HT1080 (cell line): ENCODE measurements around the gene GDAP1L1. TPM values are rescaled to one million over a fixed set of nuclear protein-coding genes. Genes with fewer than 3 reads are reported as not detected.
"Not testable (repeated sequence)": the region's sequence is repeated elsewhere in the genome, so short reads cannot be mapped to it uniquely, and the experiment has no call there.

ENCODE experiments used
- DNase-seq: peaks from one replicate; pipeline ENCODE4 v3.0.0-alpha.2; 2015; ENCODE audit warnings: low read depth
- total RNA-seq: library from RNA; depleted of rRNA; stranded (reverse); fragments of >200 nt; shearing (Covaris generic); gene quantifications from 2 replicates; pipeline ENCODE4 v1.2.3, GENCODE V29; 2014; rRNA removed

The GDAP1L1 gene
- total RNA-seq, 1 experiment from 2014 or later = not detected

DNA sequence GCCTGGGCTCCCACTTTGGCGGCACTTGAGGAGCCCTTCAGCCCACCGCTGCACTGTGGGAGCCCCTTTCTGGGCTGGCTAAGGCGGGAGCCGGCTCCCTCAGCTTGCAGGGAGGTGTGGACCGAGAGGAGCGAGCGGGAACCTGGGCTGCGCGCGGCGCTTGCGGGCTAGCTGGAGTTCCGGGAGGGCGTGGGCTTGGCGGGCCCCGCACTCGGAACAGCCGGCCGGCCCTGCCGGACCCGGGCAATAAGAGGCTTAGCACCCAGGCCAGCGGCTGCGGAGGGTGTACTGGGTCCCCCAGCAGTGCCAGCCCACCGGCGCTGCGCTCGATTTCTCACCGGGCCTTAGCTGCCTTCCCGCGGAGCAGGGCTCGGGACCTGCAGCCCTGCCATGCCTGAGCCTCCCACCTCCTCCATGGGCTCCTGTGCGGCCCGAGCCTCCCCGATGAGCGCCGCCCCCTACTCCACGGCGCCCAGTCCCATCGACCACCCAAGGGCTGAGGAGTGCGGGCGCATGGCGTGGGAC, 52.0 kb downstream of the GDAP1L1 start:
- DNase-seq = not testable (repeated sequence)

DNA sequence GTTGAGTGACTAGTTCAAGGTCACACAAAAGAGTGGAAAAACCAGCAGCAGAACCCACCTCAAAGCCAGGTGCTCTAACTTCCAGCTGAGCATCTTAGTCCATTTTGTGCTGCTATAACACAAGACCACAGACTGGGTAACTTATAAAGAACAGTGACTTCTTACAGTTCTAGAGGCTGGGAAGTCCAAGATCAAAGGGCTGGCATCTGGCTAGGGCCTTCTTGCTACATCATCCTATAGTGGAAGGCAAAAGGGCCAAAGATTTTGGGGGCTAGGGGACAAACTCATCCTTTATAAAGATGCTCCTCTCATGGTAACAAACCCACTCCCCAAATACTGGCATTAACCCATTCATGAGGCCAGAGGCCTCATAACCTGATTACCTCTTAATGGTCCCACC, 54.2 kb downstream of the GDAP1L1 start:
- no peak for DNase-seq

DNA sequence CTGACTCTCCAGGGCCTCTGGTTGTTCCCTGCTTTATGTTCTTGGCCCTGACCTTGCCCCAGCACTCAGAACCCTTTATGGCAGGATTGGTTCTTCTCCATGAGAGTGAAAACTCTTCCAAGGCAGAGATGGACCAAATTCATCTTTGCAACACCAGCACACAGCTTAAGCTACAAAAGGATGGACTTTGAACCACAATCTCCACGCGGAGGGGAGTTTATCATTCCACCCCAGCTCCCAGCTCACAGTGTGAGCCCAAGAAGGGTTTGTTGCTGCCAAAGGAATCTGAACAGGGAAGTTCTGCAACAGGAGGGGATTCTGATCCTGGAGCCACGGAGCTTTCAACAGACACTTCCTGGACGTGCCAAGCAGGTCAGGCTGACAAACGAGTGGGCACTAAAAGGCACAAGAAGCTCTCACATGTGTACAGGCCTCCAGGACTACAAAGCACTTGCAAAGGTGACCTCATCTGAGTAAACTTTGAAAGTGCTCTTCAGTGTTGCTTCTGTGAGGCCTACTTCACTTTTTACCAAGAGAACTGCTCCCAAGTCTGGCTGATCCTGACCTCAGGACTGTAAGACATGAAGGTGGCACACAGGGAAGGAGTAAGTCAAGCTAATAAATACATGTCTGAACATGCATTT, 55.0 kb downstream of the GDAP1L1 start:
- no peak for DNase-seq

DNA sequence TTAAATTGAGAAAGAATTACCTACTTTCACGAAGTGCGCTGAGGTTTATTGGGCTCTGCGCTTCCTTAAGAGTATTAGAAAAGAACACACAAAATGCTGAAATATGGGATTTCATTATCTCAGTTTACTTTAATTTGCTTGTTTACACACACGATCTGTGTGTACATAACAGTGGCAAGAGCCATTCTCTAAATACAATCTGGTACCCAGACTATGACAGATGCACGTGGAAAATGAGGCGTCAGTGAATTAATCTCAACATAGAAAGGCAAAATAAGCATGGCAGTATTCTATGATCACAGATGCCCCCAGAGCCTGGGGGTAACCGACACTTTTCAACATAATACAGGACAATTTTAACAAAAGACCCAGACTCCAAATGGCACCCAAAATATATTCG, 55.6 kb downstream of the GDAP1L1 start:
- no peak for DNase-seq

DNA sequence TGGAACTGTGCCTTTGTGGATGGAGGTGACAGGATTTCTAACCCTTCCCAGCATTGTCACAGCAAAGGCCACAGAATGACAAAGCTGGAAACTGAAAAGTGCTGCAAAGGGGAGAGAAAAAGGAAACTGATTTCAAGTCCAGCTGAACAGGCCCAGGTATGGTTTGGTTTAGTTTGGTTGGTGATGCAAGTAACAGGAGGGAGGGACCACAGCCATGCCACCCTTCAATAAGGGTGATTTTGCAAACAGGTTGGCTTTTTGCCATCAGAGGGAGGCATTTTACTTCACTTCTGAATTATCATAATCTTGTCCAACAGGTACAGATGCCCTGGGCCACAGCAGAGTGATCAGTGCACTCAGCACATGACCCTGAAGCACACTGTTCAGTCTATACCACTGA, 57.3 kb downstream of the GDAP1L1 start:
- DNase-seq = no peak

DNA sequence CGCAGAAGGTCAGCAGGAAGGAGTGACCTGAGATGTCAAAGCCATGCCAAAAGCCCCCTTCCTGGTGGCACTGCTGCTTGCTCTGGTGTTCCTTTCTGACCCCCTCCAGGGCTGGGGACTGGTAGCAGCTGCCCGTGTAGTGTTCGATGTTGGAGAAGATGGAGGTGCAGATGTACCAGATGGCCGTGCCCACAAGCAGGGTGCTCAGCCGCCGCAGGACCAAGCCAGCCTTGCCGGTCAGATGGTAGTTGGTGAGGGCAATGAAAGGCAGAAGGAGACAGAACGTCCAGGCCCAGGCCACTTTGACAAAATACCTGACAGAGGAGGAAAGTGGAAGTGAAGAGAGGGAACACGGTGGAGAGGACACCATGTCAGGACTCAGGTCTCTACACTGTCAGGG, 59.8 kb downstream of the GDAP1L1 start:
- no peak for DNase-seq

DNA sequence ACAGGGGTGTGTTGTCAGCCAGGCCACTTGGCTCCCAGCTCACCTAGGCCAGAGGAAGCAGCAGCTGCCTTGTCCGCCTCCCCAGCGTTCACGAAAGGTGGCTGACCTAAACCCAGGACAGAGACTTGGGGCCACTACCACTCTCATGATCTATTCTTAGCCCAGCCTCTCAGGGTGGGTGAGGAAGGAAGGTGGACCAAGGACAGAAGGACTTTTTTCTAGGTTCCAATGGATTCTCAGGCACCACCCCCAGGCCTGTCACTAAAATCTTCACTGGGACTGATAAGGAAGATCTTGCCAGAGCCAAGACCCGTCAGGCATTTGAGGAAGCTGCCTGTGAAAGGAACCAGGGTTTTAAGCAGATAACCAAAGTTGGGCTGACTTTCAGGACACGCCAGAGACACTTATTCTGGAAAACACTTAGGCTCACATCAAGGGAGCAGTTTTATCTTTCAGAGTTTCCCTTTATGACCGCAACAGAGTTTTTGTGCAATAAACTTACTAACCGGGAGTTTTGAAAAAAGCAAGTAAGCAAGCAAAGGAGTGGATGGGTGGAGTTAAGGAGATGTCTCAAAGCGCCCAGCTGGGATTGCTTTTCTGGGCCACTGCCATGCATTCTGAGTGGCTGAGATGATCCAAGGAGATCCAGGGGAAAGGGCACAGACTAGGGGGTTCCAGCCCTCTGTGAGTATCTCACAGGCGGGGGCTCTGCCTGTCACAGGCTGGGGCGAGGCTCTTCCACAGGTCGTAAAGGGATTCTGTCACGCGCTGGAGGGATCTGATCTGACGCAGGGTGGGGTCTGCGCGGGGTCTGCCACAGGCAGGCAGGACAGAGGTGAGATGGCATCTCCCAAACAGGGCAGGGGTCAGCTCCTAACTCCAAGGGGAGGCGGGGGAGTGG, 62.9 kb downstream of the GDAP1L1 start:
- DNase-seq = no peak

DNA sequence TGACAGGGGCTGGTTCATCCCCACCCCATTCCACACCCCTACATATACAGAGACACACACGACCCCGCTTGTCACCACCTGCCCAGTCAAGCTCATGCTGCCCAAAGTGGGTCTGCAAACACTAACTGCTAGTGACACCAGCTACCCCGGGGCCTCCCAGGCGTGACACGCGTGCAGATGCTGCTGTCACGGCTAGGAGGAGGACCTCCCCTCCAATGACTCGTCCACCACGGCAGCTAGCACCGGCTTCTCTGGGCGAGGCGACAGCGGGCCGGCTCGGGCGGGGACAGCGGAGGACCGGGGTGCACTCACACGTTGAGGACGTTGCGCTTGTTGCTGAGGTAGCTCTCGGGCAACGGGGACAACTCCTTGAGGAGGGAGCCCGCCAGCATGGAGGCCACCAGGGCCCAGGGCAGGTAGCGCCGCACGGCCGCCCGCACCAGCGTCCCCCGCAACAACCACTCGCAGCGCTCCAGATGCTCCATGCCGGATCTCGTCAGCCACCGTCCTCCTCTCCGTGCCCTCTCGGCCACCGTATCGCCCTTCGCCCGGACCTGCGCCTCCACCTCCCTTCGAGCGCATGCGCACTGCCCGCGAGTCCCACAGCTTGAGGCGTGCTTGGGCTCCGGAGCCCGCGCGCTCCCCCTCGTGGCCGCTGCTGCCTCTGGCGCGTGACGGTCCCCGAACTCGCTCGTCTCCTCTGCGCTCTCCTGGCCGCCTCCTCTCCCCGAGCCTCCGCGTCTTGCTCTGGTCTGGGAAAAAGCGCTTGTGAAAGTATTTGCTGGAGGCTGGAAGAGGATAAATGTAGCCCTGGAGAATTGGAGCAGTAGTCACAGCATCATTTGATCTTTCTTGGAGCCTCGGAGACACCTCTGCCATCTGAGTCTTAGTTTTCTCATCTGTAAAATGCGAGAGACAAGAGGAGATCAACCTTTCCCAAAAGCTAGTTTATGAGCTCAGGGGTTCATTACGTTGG, 63.8 kb downstream of the GDAP1L1 start, which contains the start of gene FITM2:
TSS of gene FITM2 (minus strand) at position 539 of the 976 bp plus-strand sequence. CDS start at position 485, 54 bp downstream.
- peak; percentile 92 for DNase-seq

DNA sequence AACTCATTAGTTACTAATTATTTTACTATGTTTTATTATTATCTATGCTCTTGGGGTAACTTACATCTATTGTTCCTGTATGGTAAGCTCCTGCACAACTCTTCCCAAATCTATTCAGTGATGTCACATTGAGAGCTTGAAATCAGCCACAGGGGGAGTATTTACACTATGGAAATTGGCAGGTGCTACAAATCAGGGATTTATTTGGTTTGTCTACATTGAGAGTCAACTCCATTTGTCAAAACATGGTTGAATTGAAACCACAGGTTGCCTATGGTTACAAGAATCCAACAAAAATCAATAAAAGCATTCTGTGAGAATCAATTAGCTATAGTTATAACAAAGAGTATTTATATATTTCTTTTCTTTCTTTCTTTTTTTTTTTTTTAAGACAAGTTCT, 67.8 kb downstream of the GDAP1L1 start:
- DNase-seq = no peak

DNA sequence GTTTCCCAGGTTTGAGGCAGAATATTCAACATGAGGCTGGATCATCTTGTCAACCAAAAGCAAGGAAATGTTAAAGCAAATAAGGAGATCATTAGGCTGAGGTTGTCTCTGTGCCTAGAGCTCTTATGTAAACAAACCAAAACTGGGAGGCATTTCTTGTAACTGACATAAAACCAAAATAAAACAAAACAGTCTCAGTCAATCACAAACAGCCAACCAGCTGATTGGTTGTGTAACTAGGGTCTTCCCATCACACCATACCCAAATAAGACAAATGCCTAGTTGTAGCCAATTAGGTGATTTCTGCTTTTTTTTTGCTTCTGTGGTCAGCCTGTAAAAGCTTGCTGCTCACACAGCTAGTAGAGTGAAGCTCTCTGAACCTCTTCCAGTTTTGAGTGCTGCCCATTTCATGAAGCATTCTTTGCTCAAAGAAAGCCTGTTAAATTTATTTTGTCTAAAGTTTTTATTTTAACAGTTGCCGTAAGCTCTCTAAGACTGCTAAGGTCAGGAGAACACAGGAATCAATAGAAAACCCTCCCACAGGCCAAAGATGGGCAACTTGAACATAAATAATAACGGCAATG, 72.8 kb downstream of the GDAP1L1 start:
- no peak for DNase-seq

DNA sequence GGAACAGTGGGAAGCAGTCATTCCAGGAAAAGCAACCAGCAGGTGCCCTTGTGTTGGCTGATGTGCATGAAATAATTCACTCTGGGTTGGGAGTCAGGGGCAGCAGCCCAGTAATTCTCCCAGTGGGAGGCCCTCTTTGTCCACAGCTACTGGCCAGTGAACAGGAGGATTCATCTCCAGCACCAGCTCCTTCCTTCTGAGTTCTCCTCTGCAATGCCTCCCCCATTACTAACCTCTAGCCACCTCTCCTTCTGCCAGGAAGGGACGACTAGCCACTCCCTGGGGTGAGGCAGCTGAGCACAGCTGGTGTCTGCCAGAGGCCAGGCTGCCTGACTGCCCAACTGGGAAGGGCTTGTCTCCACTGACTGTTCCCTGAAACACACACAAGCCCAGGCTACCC, 77.2 kb downstream of the GDAP1L1 start:
- DNase-seq = no peak

DNA sequence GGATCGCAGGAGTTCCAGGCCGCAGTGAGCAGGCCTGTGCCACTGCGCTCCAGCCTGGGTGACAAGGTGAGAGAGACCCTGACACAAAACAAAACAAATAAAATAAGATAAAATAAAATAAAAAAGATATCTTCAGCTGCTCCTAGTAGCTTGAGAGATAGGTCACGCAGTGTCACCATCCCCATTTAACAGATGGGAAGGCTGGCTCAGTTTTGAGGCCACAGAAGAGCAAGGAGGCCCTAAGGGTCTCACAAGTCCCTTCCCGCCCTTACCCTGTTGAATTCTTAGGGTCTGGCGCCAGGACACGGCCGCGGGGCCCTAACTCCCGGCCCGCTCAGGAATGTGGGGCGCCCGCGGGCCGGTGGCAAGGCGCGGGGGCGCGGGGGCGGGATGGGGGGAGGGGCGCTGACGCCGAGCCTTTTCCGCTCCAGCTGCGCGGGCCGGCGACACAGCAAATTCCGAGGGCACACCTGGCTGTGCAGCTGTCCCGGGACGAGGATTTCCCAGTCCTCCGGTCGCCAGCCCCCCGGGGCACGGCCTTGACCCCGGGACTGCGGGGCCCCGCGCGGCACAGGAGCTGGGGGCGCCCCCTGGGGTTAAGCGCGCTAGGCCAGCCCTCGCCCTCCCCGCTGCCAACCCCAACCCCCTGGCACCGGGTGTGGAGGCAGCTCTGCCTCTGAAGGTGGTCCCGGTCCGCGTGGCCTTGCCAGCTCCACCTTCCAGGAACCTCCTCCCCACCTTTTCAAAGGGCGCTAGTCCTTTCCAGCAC, 79.5 kb downstream of the GDAP1L1 start:
- no peak for DNase-seq

DNA sequence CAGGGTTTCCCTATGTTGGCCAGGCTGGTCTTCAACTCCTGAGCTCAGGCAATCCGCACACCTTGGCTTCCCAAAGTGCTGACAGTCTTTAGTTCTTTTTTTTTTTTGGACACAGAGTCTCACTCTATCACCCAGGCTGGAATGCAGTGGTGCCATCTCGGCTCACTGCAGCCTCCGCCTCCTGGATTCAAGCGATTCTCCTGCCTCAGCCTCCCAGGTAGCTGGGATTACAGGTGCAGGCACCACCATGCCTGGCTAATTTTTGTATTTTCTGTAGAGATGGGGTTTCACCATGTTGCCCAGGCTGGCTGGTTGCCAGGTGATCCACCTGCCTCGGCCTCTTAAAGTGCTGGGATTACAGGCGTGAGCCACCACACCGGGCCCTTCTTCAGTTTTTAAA, 80.6 kb downstream of the GDAP1L1 start:
- DNase-seq = not testable (repeated sequence)

DNA sequence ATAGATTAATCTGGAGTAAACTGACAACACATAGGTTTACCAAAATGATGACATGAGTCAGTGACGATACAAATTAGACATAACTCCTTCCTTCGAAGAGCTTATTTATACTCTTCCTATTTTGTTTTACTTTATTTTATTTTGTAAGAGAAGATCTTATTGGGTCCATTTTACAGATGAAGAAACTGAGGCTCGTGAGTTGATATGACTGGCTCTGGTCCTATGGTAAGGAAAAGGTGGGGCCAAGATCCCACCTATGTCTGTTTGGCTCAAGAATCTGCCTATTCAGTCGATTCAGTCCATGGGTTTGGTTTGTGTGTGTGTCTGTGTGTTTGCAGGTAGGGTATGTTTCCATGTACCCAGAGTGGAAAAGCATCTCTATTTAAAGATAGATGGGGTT, 81.3 kb downstream of the GDAP1L1 start:
- no peak for DNase-seq

Other genes with a start within 250 kb of the GDAP1L1 start
- 0.34 and 0.53 TPM in 2 replicates for gene JPH2, start 60.1 kb upstream of the GDAP1L1 start, total RNA-seq
- 39.2 and 42.6 TPM in 2 replicates for gene OSER1, start 36.5 kb upstream of the GDAP1L1 start, total RNA-seq
- 5.8 and 7.5 TPM in 2 replicates for gene FITM2, start 63.9 kb downstream of the GDAP1L1 start, total RNA-seq
- not detected in 2 replicates for gene R3HDML, start 89.7 kb downstream of the GDAP1L1 start, total RNA-seq
- 0.34 TPM in 1 of 2 replicates, not detected in the other for gene HNF4A, start 108.4 kb downstream of the GDAP1L1 start, total RNA-seq
- gene TTPAL, start 228.6 kb downstream of the GDAP1L1 start, total RNA-seq = 7.6 and 10.7 TPM in 2 replicates